Gastroesophageal sphincter (tissue), 3 donors: ENCODE data around the gene DSP.

Experiments
- POLR2AphosphoS5 ChIP-seq: sonication (generic); formaldehyde crosslinking; IDR thresholded peaks from one replicate; pipeline ENCODE4 v1.6.1; 2017; ENCODE audit warnings: antibody characterized with exemption
- TF ChIP-seq, protein P1 (sequence below), 4 experiments: fragments of 200-600 bp in 2 of 4; fragments of 450-650 bp in 2 of 4; sonication (generic) in 1 of 4; IDR thresholded peaks; one replicate each; pipeline ENCODE4 v1.5.1; 2017 to 2019; ENCODE audit warnings: antibody characterized with exemption in 4 of 4, mild to moderate bottlenecking in 2 of 4, moderate library complexity in 2 of 4

GRCh38 chr6:7502743-7503142, 38.7 kb upstream of the DSP start:
- TF ChIP-seq, protein P1, sequence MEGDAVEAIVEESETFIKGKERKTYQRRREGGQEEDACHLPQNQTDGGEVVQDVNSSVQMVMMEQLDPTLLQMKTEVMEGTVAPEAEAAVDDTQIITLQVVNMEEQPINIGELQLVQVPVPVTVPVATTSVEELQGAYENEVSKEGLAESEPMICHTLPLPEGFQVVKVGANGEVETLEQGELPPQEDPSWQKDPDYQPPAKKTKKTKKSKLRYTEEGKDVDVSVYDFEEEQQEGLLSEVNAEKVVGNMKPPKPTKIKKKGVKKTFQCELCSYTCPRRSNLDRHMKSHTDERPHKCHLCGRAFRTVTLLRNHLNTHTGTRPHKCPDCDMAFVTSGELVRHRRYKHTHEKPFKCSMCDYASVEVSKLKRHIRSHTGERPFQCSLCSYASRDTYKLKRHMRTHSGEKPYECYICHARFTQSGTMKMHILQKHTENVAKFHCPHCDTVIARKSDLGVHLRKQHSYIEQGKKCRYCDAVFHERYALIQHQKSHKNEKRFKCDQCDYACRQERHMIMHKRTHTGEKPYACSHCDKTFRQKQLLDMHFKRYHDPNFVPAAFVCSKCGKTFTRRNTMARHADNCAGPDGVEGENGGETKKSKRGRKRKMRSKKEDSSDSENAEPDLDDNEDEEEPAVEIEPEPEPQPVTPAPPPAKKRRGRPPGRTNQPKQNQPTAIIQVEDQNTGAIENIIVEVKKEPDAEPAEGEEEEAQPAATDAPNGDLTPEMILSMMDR (IDR thresholded peaks at IDR 0.05) = no peak
- no peak for TF ChIP-seq POLR2AphosphoS5
